Mesenchymal stem cell (in vitro differentiated cells and primary cell): ENCODE data around the gene PRSS22.

Source experiments
- DNase-seq: peaks from one replicate; pipeline ENCODE4 v3.0.0-alpha.2; 2013
- H2AFZ ChIP-seq: one replicate; pipeline ENCODE4 v1.6.1; 2013; ENCODE audit warnings: low read depth, mild to moderate bottlenecking, control low read depth, inconsistent platforms, low read length, moderate library complexity
- H2AK5ac ChIP-seq: 2 replicates; pipeline ENCODE4 v1.6.1; 2013; ENCODE audit warnings: low read length, moderate library complexity, mild to moderate bottlenecking, inconsistent platforms; ENCODE audit not compliant: severe bottlenecking
- H2BK120ac ChIP-seq: one replicate; pipeline ENCODE4 v1.6.1; 2013; ENCODE audit warnings: low read depth, mild to moderate bottlenecking, inconsistent platforms, low read length, moderate library complexity
- H2BK12ac ChIP-seq, 2 experiments: one replicate each; pipeline ENCODE4 v1.6.1; 2013; ENCODE audit warnings: inconsistent platforms in 2 of 2, low read length in 2 of 2, mild to moderate bottlenecking in 2 of 2, moderate library complexity in 2 of 2, control low read depth in 1 of 2
- H2BK15ac ChIP-seq: one replicate; pipeline ENCODE4 v1.6.1; 2013; ENCODE audit warnings: mild to moderate bottlenecking, low read depth, inconsistent platforms; ENCODE audit not compliant: poor library complexity, severe bottlenecking
- H2BK5ac ChIP-seq: 2 replicates; pipeline ENCODE4 v1.6.1; 2013; ENCODE audit warnings: low read depth, mild to moderate bottlenecking, low read length, control low read depth, inconsistent platforms; ENCODE audit not compliant: poor library complexity, severe bottlenecking
- H3K14ac ChIP-seq, 2 experiments: one replicate each; pipeline ENCODE4 v1.6.1; 2013; ENCODE audit warnings: inconsistent platforms in 2 of 2, low read length in 2 of 2, control low read depth in 1 of 2, mild to moderate bottlenecking in 1 of 2, moderate library complexity in 1 of 2
- H3K18ac ChIP-seq, 2 experiments: one replicate each; pipeline ENCODE4 v1.6.1; 2013; ENCODE audit warnings: inconsistent platforms in 2 of 2, low read length in 2 of 2, control low read depth in 1 of 2, low read depth in 1 of 2, mild to moderate bottlenecking in 1 of 2
- H3K23ac ChIP-seq, 2 experiments: one replicate each; pipeline ENCODE4 v1.6.1; 2013; ENCODE audit warnings: inconsistent platforms in 2 of 2, low read length in 2 of 2, mild to moderate bottlenecking in 2 of 2, moderate library complexity in 2 of 2, control low read depth in 1 of 2
- H3K27ac ChIP-seq: 2 replicates; pipeline ENCODE4 v1.5.1; 2013; ENCODE audit warnings: mild to moderate bottlenecking, moderate library complexity, low read length, control low read depth, inconsistent platforms; ENCODE audit not compliant: poor library complexity, severe bottlenecking
- H3K27me3 ChIP-seq, 2 experiments: 2 replicates each; pipeline versions ENCODE4 v1.6.1 to v1.7.0; 2013; ENCODE audit warnings: low read length in 2 of 2, mild to moderate bottlenecking in 2 of 2, moderate library complexity in 2 of 2, control low read depth in 1 of 2, inconsistent platforms in 1 of 2; ENCODE audit not compliant: control insufficient read depth in 1 of 2, insufficient read depth in 1 of 2
- H3K36me3 ChIP-seq, 2 experiments: 2 replicates each; pipeline versions ENCODE4 v1.6.1 to v1.7.0; 2013; ENCODE audit warnings: low read length in 2 of 2, control low read depth in 1 of 2, inconsistent platforms in 1 of 2, low read depth in 1 of 2, mild to moderate bottlenecking in 1 of 2; ENCODE audit not compliant: insufficient read depth in 2 of 2, control insufficient read depth in 1 of 2
- H3K4ac ChIP-seq, 2 experiments: one replicate each; pipeline ENCODE4 v1.6.1; 2013; ENCODE audit warnings: inconsistent platforms in 2 of 2, low read length in 2 of 2, mild to moderate bottlenecking in 2 of 2, moderate library complexity in 2 of 2, control low read depth in 1 of 2, low read depth in 1 of 2
- H3K4me1 ChIP-seq: 2 replicates; pipeline ENCODE4 v1.6.1; 2013; ENCODE audit warnings: low read depth, low read length, control low read depth; ENCODE audit not compliant: control insufficient read depth, insufficient read depth
- H3K4me2 ChIP-seq: 2 replicates; pipeline ENCODE4 v1.6.1; 2013; ENCODE audit warnings: low read length, mild to moderate bottlenecking, inconsistent platforms; ENCODE audit not compliant: poor library complexity, severe bottlenecking
- H3K4me3 ChIP-seq, 2 experiments: 2 replicates each; pipeline versions ENCODE4 v1.5.1 to v1.7.0; 2013; ENCODE audit warnings: low read length in 2 of 2, mild to moderate bottlenecking in 2 of 2, control low read depth in 1 of 2, low read depth in 1 of 2; ENCODE audit not compliant: insufficient read depth in 1 of 2
- H3K79me1 ChIP-seq: replicated peaks from 2 replicates; pipeline ENCODE4 v1.6.1; 2013; ENCODE audit warnings: mild to moderate bottlenecking, control low read depth, low read length, inconsistent platforms; ENCODE audit not compliant: poor library complexity, severe bottlenecking
- H3K9ac ChIP-seq: 2 replicates; pipeline ENCODE4 v1.7.0; 2013; ENCODE audit warnings: mild to moderate bottlenecking, low read length, moderate library complexity
- H3K9me3 ChIP-seq: 2 replicates; pipeline ENCODE4 v1.7.0; 2013; ENCODE audit warnings: mild to moderate bottlenecking, low read length; ENCODE audit not compliant: control insufficient read depth
- H4K8ac ChIP-seq: one replicate; pipeline ENCODE4 v1.6.1; 2013; ENCODE audit warnings: inconsistent platforms, mild to moderate bottlenecking, low read length, moderate library complexity
- H4K91ac ChIP-seq: one replicate; pipeline ENCODE4 v1.6.1; 2013; ENCODE audit warnings: mild to moderate bottlenecking, low read length, inconsistent platforms
- WGBS: methylation state at CpG from one replicate; pipeline ENCODE4 v1.1.7; 2013; ENCODE audit warnings: mixed read lengths; 5-methylcytosine and 5-hydroxymethylcytosine counted together

Gene PRSS22

GRCh38 chr16:2819939-2820835 lies 37.8 kb downstream of the PRSS22 start:
- H3K18ac ChIP-seq: no peak overlapping the region
- H2BK12ac ChIP-seq: no peak overlapping the region
- no peak overlapping the region for H2BK120ac ChIP-seq
- H3K4me2 ChIP-seq: no peak overlapping the region
- no peak overlapping the region for H3K23ac ChIP-seq
- no peak overlapping the region for H2AFZ ChIP-seq
- H2BK5ac ChIP-seq: no peak overlapping the region
- H3K9ac ChIP-seq: no peak overlapping the region
- H3K9me3 ChIP-seq: no peaks in the 10 kb centered on the region
- no peak overlapping the region for H2AK5ac ChIP-seq
- H3K14ac ChIP-seq: no peak overlapping the region
- peaks cover 26 to 85% of the 10 kb centered on the region in 2 experiments for H3K27me3 ChIP-seq
- no peak for DNase-seq
- no peaks in the 10 kb centered on the region for H3K79me1 ChIP-seq
- H3K36me3 ChIP-seq: peaks cover 0 to 2% of the 10 kb centered on the region in 2 experiments
- no peak overlapping the region for H3K4me3 ChIP-seq
- H4K91ac ChIP-seq: no peak overlapping the region
- WGBS: 75% methylated on average over 16 of the region's 17 CpGs
- no peak overlapping the region for H4K8ac ChIP-seq
- H3K27ac ChIP-seq: no peak overlapping the region
- no peaks in the 10 kb centered on the region for H3K4me1 ChIP-seq
- H3K4ac ChIP-seq: no peak overlapping the region
- no peak overlapping the region for H2BK15ac ChIP-seq

GRCh38 chr16:2819179-2819938 lies 38.6 kb downstream of the PRSS22 start:
- H2AK5ac ChIP-seq: no peak overlapping the region
- no peak overlapping the region for H2BK5ac ChIP-seq
- H3K27ac ChIP-seq: no peak overlapping the region
- no peak overlapping the region for H2BK15ac ChIP-seq
- no peak overlapping the region for H3K14ac ChIP-seq
- H3K36me3 ChIP-seq: peaks cover 0 to 2% of the 10 kb centered on the region in 2 experiments
- H3K9ac ChIP-seq: no peak overlapping the region
- no peak overlapping the region for H3K4ac ChIP-seq
- H3K4me1 ChIP-seq: no peaks in the 10 kb centered on the region
- no peak overlapping the region for H4K91ac ChIP-seq
- H4K8ac ChIP-seq: no peak overlapping the region
- WGBS: 82% methylated on average over 15 of the region's 18 CpGs
- H2BK12ac ChIP-seq: peak overlapping the region in 1 of 2 experiments; percentile 11
- no peak for DNase-seq
- H2AFZ ChIP-seq: no peak overlapping the region
- no peak overlapping the region for H2BK120ac ChIP-seq
- H3K23ac ChIP-seq: no peak overlapping the region
- no peaks in the 10 kb centered on the region for H3K79me1 ChIP-seq
- H3K27me3 ChIP-seq: peaks cover 32 to 82% of the 10 kb centered on the region in 2 experiments
- H3K4me3 ChIP-seq: no peak overlapping the region
- H3K9me3 ChIP-seq: no peaks in the 10 kb centered on the region
- no peak overlapping the region for H3K18ac ChIP-seq
- no peak overlapping the region for H3K4me2 ChIP-seq

- Histone ChIP-seq H3K14ac (no peak overlapping the region), H3K4ac (no peak overlapping the region), H2AFZ (no peak overlapping the region), H2AK5ac (no peak overlapping the region), H3K27me3 (peaks cover 32 to 87% of the 10 kb centered on the region in 2 experiments), H3K79me1 (no peaks in the 10 kb centered on the region), H3K4me2 (no peak overlapping the region), H3K4me1 (no peaks in the 10 kb centered on the region), H4K91ac (no peak overlapping the region), H2BK12ac (no peak overlapping the region), H3K23ac (no peak overlapping the region), H3K27ac (no peak overlapping the region), H4K8ac (peak overlapping the region; percentile 7), H2BK120ac (no peak overlapping the region), H3K9me3 (no peaks in the 10 kb centered on the region), H3K9ac (no peak overlapping the region), H2BK15ac (no peak overlapping the region), H3K18ac (no peak overlapping the region), H3K4me3 (no peak overlapping the region), H3K36me3 (peaks cover 0 to 2% of the 10 kb centered on the region in 2 experiments), H2BK5ac (no peak overlapping the region)
- WGBS: 92% methylated on average over 10 of the region's 10 CpGs
- DNase-seq: no peak
These were observed 39.6 kb downstream of the PRSS22 start for GRCh38 chr16:2818272-2818876.
